Hindlimb muscle (tissue), 1 donor: ENCODE results near the gene MRPL33. TPM values are rescaled to one million over a fixed set of nuclear protein-coding genes. Genes with fewer than 3 reads are reported as not detected.
"Not testable (repeated sequence)": the region's sequence is repeated elsewhere in the genome, so short reads cannot be mapped to it uniquely, and the experiment has no call there.

Source experiments
- DNase-seq: peaks from one replicate; pipeline ENCODE4 v3.0.0-alpha.2; 2013
- polyA plus RNA-seq: library from polyadenylated mRNA; unstranded; fragments of 120-200 nt; gene quantifications from one replicate; pipeline ENCODE4 v1.2.1, GENCODE V29; 2013; ENCODE audit not compliant: insufficient read length

Gene MRPL33
- polyA plus RNA-seq, 1 donor: 99.7 TPM

GRCh38 chr2:27742571-27742970 is 28.9 kb upstream of the MRPL33 start:
- no peak for DNase-seq

GRCh38 chr2:27745494-27745893 is 26.0 kb upstream of the MRPL33 start:
- DNase-seq: not testable (repeated sequence)

- no peak for DNase-seq
These were observed 25.2 kb upstream of the MRPL33 start for GRCh38 chr2:27746325-27746724.

GRCh38 chr2:27747827-27748352 is 23.6 kb upstream of the MRPL33 start:
- no peak for DNase-seq

- not testable (repeated sequence) for DNase-seq
These were observed 22.5 kb upstream of the MRPL33 start for GRCh38 chr2:27748803-27749554.

DNA sequence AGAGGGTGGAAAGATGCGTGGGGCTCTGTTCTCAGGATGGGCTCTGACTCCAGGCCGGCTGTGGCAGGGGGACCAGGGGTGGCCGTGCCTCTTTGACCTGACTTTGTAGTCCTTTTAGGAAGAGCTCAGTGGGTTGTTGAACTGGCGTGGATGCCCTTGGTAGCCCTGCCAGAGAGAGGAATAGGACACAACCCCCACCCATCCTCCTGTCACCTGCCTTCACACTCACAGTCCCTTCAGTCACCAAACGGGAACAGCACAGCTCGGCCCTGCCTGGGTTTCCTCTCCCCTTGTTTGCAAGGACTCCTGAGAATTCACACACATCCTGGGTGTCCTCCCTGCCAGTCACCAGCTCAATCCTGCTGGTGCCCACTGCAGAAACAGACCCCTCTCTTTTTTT is 20.1 kb upstream of the MRPL33 start:
- no peak for DNase-seq

DNA sequence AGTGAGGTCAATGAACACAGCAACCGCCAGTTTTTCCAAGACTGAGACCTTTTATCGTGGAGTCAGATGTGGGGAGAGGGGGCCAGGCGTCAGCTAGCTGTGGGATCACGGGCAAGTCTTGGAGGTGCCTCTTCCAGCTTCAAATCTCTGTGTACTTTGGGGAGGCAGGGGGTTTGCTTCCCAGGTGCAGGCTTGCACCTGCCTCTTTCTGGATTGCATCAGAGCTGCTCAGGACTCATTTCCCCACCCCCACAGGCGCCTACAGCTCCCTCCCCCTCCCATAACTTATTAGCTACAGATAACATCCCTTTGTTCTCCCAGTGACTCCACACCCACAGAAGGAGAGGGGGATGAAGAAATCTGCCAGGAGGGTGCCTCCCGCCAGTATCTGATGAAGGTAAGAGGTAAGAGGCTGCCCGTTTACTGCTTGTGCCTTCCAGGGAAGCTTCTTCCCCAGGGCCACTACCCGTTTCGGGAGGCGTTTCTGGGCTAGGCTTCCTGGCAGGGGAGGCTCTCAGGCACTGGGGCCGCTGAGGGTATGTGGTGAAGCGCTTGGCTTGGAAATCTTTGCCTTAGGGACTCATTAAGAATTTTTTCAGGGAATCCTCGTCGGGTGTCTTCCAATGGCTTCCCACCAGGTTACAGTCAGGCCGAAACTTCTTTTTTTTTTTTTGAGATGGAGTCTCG is 18.8 kb upstream of the MRPL33 start:
- DNase-seq: no peak

DNA sequence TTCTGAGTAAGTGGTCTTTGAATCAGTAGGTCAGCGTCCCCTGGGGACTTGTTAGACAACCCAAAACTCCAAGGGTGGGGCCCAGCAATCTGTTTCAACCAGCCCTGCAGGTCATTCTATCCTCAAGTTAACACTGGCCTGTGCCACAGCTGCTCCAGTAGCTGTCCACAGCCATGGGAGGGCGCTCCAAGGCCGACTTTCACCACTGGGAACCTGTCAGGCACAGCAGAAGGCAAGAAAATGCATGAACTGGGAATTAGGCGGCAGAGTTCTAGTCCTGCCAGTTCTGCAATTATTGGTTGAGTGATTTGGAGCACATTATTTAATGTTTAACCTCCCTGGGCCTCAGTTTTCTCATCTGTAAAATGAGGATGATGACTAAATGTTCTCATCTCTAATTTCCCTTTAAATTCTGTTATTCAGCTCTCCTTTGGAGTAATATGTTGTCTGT is 17.4 kb upstream of the MRPL33 start:
- DNase-seq: peak; percentile 29

DNA sequence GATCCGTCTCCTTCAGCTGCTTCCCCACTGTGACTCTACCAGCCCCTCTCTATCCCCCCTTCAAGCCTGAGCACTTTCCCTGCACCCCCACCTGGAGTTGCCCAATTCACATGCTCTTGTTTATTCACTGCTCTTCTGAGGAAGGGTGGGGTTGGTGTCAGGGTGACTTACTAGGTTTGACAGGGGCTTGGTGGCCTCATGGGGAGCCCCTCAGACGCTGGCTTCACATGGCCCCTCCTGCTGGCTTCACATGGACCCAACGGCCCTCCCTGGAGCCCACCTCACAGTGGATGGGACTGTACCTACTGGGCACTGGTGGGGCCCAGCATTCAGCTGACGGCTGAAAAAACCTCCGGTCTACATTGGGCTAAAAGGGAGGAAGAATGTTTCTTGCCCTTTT is 16.7 kb upstream of the MRPL33 start:
- DNase-seq: no peak

DNA sequence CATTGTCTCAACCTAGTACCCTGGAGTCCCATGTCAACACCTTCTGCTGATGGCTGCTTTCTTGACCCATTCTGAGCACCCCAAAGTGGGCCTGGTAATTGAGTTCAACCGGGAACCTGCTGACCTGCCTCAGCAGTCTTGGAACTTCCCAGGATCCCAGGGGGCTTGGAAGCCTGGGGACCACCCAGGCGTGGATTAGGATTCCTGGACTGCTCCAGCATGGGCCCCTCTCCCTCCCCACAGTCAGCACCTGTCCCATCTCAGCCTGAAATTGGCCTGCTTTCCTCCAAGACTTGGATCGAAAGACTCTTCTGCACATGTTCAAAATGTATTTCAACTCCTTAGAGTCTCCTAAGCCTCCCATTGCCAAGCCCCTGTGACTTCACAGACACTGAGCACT is 15.4 kb upstream of the MRPL33 start:
- DNase-seq: no peak

GRCh38 chr2:27756544-27757498 is 14.7 kb upstream of the MRPL33 start:
- DNase-seq: no peak

GRCh38 chr2:27762951-27763906 is 8.3 kb upstream of the MRPL33 start:
- no peak for DNase-seq

- DNase-seq: no peak
These were observed 7.6 kb upstream of the MRPL33 start for GRCh38 chr2:27763907-27764267.

- not testable (repeated sequence) for DNase-seq
These were observed 7.0 kb upstream of the MRPL33 start for GRCh38 chr2:27764526-27764925.

DNA sequence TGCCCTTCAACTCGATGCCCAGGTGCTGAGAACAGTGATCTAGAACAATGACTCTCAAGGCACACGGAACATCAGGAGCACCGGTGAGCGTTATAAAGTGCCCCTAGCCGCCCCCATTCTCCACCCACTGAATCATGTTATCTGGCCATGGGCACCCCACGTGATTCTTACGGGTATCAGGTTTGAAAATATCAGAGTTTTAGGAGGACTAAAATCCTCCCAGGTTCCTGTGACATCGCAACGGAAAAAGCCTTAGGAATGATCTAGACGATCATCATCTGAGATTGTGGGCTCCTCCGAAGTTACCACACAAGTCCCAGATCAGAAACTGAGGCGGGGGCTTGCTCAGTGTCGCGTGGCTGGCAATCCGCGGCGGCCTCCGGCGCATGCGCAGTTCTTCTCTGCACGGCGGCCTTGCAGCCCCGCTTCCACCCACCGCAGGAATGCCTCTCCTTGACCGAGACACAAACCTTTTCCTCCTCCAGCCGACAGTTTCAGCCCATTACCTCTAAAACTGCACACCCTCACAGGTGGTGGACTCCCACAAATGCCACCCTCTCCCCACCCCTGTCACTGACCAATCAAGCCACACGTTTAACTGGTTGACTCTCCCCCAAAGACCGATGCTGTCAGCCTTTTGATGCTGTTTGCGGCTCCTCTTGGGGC is 5.8 kb upstream of the MRPL33 start:
- peak; percentile 52 for DNase-seq

- DNase-seq: no peak
These were observed 5.2 kb upstream of the MRPL33 start for GRCh38 chr2:27766287-27766661.

- DNase-seq: no peak
These were observed 344 bp upstream of the MRPL33 start for GRCh38 chr2:27771202-27771547.

GRCh38 chr2:27772804-27773203 is 1.3 kb downstream of the MRPL33 start:
- DNase-seq: no peak

GRCh38 chr2:27773959-27774358 is 2.4 kb downstream of the MRPL33 start:
- no peak for DNase-seq

DNA sequence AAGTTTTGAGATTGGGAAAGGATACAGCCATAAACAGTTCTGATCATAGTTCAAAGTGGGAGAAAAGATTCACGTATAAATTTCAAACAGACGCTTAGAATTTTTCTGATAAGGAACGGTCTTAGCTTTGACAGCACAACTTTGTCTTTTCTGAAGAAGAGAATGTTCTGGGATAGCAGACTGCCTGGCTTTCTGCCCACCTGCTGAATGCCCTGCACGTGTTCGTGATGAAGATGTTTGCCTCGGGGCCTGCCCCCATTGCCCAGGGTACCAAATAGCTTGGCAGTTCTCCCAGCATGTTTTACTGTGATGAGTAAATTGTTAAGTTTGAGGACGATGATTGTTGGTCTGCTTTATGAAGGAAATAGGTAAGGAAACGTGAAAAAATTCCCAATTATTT is 4.6 kb downstream of the MRPL33 start:
- DNase-seq: no peak

GRCh38 chr2:27776696-27777095 is 5.2 kb downstream of the MRPL33 start:
- DNase-seq: no peak
